ENCODE measurements around the gene MTF1.
"Not testable (repeated sequence)": the region's sequence is repeated elsewhere in the genome, so short reads cannot be mapped to it uniquely, and the experiment has no call there.

The MTF1 gene

GRCh38 chr1:37782491-37782890 is 76.9 kb downstream of the MTF1 start:
- no peak for DNase-seq

GRCh38 chr1:37778654-37779053 is 80.7 kb downstream of the MTF1 start:
- DNase-seq, result no peak

GRCh38 chr1:37776946-37777516 is 82.4 kb downstream of the MTF1 start:
- no peak for DNase-seq

GRCh38 chr1:37771440-37771839 is 88.0 kb downstream of the MTF1 start:
- DNase-seq, result not testable (repeated sequence)

GRCh38 chr1:37767488-37767887 is 91.9 kb downstream of the MTF1 start:
- no peak for DNase-seq

GRCh38 chr1:37765916-37766664 is 93.3 kb downstream of the MTF1 start:
- DNase-seq, result no peak

- no peak for DNase-seq
These were observed 94.4 kb downstream of the MTF1 start, which contains the start of gene EPHA10 for GRCh38 chr1:37764888-37765441. Gene EPHA10 (minus strand): TSS chr1:37765120. CDS start chr1:37765066, 54 bp downstream.

GRCh38 chr1:37764414-37764825 is 95.0 kb downstream of the MTF1 start:
- DNase-seq, result no peak

GRCh38 chr1:37763791-37764413 is 95.5 kb downstream of the MTF1 start:
- DNase-seq, result no peak

GRCh38 chr1:37762516-37762915 is 96.9 kb downstream of the MTF1 start:
- no peak for DNase-seq

- no peak for DNase-seq
These were observed 97.8 kb downstream of the MTF1 start for GRCh38 chr1:37761416-37762095.

Measured in T-helper 9 cell (primary cell).